B cell (primary cell): ENCODE measurements around the gene SNRPB. TPM values are rescaled to one million over a fixed set of nuclear protein-coding genes. Genes with fewer than 3 reads are reported as not detected.
A peak's percentile ranks its signal among the peaks of the same experiment; 100 is the strongest.

Experiments
- ATAC-seq: fragments of 200-7000 bp; cut with Tn5 transposase; one replicate; pipeline ENCODE4 v1.10.0; 2021; ENCODE audit warnings: low read depth, mild to moderate bottlenecking, moderate number of reproducible peaks, moderate library complexity
- CTCF ChIA-PET: fragments of 350-600 bp; sonication (Branson Sonifier 250); formaldehyde crosslinking; loops from one replicate; lab custom pipeline; 2021; ENCODE audit warnings: antibody characterized with exemption, inconsistent platforms; lab: Charles Lee
- POLR2A ChIA-PET: fragments of 350-600 bp; sonication (Branson Sonifier 250); formaldehyde crosslinking; loops from one replicate; lab custom pipeline; 2021; ENCODE audit warnings: antibody characterized with exemption; lab: Charles Lee
- DNase-seq: peaks from one replicate; pipeline ENCODE4 v3.0.0; 2013
- H2AFZ ChIP-seq: 2 replicates; pipeline ENCODE4 v1.6.1; 2012; ENCODE audit warnings: mild to moderate bottlenecking, low read depth, low read length; ENCODE audit not compliant: insufficient read depth, poor library complexity, severe bottlenecking
- H3K27ac ChIP-seq, 2 donors: 1 replicate in 1 of 2; 2 replicates in 1 of 2; pipeline ENCODE4 v1.5.1; 2012 to 2013; ENCODE audit warnings: low read length in 2 of 2, mild to moderate bottlenecking in 2 of 2, moderate library complexity in 1 of 2
- H3K27me3 ChIP-seq, 4 experiments: fragments of 200-600 bp in 1 of 4; sonication (generic) in 1 of 4; replicated peaks in 1 of 4; 1 replicate in 2 of 4; 2 replicates in 2 of 4; pipeline versions ENCODE4 v1.6.1 to v1.7.0; 2013 to 2016; ENCODE audit warnings: low read length in 3 of 4, mild to moderate bottlenecking in 2 of 4, mixed read lengths in 1 of 4, moderate library complexity in 1 of 4; ENCODE audit not compliant: insufficient read depth in 4 of 4, control insufficient read depth in 3 of 4; ENCODE audit errors: control extremely low read depth in 1 of 4
- H3K36me3 ChIP-seq, 2 experiments: replicated peaks in 1 of 2; 1 replicate in 1 of 2; 2 replicates in 1 of 2; pipeline versions ENCODE4 v1.6.1 to v1.7.1; 2013; ENCODE audit warnings: low read length in 1 of 2; ENCODE audit not compliant: insufficient read depth in 2 of 2, control insufficient read depth in 1 of 2; ENCODE audit errors: control extremely low read depth in 1 of 2, extremely low read depth in 1 of 2
- H3K4me1 ChIP-seq, 2 donors: fragments of 200-600 bp in 1 of 2; sonication (generic) in 1 of 2; 1 replicate in 1 of 2; 2 replicates in 1 of 2; pipeline versions ENCODE4 v1.5.1 to v1.6.1; 2013 to 2017; ENCODE audit warnings: low read length in 2 of 2; ENCODE audit not compliant: control insufficient read depth in 2 of 2, insufficient read depth in 2 of 2
- H3K4me2 ChIP-seq: replicated peaks from 2 replicates; pipeline ENCODE3; 2012; ENCODE audit warnings: mild to moderate bottlenecking, low read depth, low read length; ENCODE audit not compliant: poor library complexity, severe bottlenecking
- H3K4me3 ChIP-seq, 5 experiments: fragments of 200-600 bp in 1 of 5; sonication (generic) in 1 of 5; 1 replicate in 3 of 5; 2 replicates in 2 of 5; pipeline versions ENCODE4 v1.5.1 to v1.7.0; 2011 to 2016; ENCODE audit warnings: low read length in 4 of 5, mild to moderate bottlenecking in 4 of 5, low read depth in 2 of 5, control low read depth in 1 of 5, moderate library complexity in 1 of 5; ENCODE audit not compliant: insufficient read depth in 1 of 5; ENCODE audit errors: control extremely low read depth in 1 of 5, extremely low read depth in 1 of 5
- H3K79me2 ChIP-seq: fragments of 200-600 bp; sonication (generic); one replicate; pipeline ENCODE4 v1.6.0; 2016; ENCODE audit warnings: low read length; ENCODE audit not compliant: control insufficient read depth, insufficient read depth
- H3K9ac ChIP-seq: fragments of 200-600 bp; sonication (generic); 2 replicates; pipeline ENCODE4 v1.6.1; 2017; ENCODE audit warnings: mild to moderate bottlenecking, low read length, moderate library complexity
- H3K9me3 ChIP-seq, 3 donors: one replicate each; pipeline versions ENCODE4 v1.6.1 to v1.7.1; 2013; ENCODE audit warnings: low read length in 2 of 3; ENCODE audit not compliant: control insufficient read depth in 2 of 3, insufficient read depth in 1 of 3; ENCODE audit errors: control extremely low read depth in 1 of 3
- H4K20me1 ChIP-seq: 2 replicates; pipeline ENCODE4 v1.6.0; 2012; ENCODE audit warnings: mild to moderate bottlenecking, low read length; ENCODE audit not compliant: insufficient read depth, control insufficient read depth, poor library complexity, severe bottlenecking
- H3K27ac Mint-ChIP-seq: one replicate; pipeline ENCODE4 v1.8.0; 2021; ENCODE audit warnings: mixed read lengths
- H3K27me3 Mint-ChIP-seq: one replicate; pipeline ENCODE4 v1.8.0; 2021; ENCODE audit warnings: mixed read lengths
- H3K4me1 Mint-ChIP-seq: one replicate; pipeline ENCODE4 v1.8.0; 2021; ENCODE audit warnings: mixed read lengths
- H3K4me3 Mint-ChIP-seq: one replicate; pipeline ENCODE4 v1.8.0; 2021; ENCODE audit warnings: mixed read lengths
- H3K9me3 Mint-ChIP-seq: one replicate; pipeline ENCODE4 v1.8.0; 2022; ENCODE audit warnings: mixed read lengths; ENCODE audit not compliant: insufficient read depth
- EZH2 ChIP-seq: IDR thresholded peaks from 2 replicates; pipeline ENCODE4 v1.6.1; 2012; ENCODE audit warnings: borderline replicate concordance, low read depth, mild to moderate bottlenecking, moderate library complexity, low read length; ENCODE audit not compliant: insufficient read depth, poor library complexity, severe bottlenecking
- WGBS: methylation state at CpG from one replicate; pipeline ENCODE4 v1.1.5; 2013; ENCODE audit warnings: missing lambda C conversion rate; ENCODE audit not compliant: insufficient coverage; 5-methylcytosine and 5-hydroxymethylcytosine counted together
- intact Hi-C: fragments of 100-400 bp; cut with micrococcal nuclease; formaldehyde crosslinking; loops from one replicate; pipeline ENCODE4 v1.10.0; 2022
- polyA plus RNA-seq: library from polyadenylated mRNA; depleted of rRNA; stranded (reverse); fragments of >200 nt; gene quantifications from 2 replicates; pipeline ENCODE4 v1.2.3, GENCODE V29; 2012
- total RNA-seq, 2 donors: library from RNA; stranded (reverse); fragments of 120-200 nt in 1 of 2; gene quantifications; 1 replicate in 1 of 2; 2 replicates in 1 of 2; pipeline versions ENCODE4 v1.2.3 to v1.2.4, GENCODE V29; 2013 to 2022
- TF ChIP-seq, protein P1 (sequence below): fragments of 200-600 bp; IDR thresholded peaks from one replicate; pipeline ENCODE4 v1.8.0; 2022; ENCODE audit warnings: antibody characterized with exemption, mild to moderate bottlenecking

SNRPB gene
- total and polyA plus RNA-seq, 2 donors (not counting 1 experiment from before 2014, with no cell fraction given) = 123 to 151 TPM

DNA sequence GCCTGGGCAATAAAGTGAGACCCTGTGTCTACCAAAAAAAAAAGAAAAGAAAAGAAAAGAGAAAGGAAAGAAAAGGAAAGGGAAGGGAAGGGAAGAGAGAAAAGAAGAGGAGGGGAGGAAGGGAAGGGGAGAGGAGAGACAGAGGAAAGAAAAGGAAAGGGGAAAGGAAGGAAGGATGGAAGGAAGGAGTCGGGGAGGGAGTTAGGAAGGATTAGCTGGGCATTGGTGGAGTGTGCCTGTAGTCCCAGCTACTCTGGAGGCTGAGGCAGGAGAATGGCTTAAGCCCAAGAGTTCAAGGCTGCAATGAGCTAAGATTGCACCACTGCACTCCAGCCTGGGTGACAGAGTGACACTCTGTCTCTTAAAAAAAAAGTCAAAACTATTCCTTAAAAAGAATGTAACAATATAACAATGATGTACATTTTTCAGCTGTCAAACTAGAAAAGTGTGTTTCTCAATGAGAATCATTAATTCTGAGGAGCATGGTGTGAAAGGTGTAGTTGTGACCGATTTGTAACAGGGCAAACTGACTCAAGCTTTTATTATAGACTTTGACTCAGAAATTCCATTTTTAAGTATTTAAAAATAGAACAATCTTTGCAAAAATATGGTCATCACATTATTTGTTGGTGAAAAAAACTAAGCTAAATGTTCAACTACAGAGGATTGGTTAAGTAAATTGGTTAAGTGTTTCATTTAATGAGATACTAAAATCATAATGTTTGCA lies 14.7 kb downstream of the SNRPB start:
- Mint-ChIP-seq H3K27me3 (no peaks in the 10 kb centered on the region), H3K4me3 (no peak overlapping the region), H3K4me1 (no peaks in the 10 kb centered on the region), H3K27ac (no peak overlapping the region), H3K9me3 (no peaks in the 10 kb centered on the region)
- H3K4me3 ChIP-seq = no peak overlapping the region
- DNase-seq = no peak
- H2AFZ ChIP-seq = no peak overlapping the region
- ATAC-seq = no peak
- H3K9me3 ChIP-seq = no peaks in the 10 kb centered on the region
- H3K4me2 ChIP-seq = no peak overlapping the region
- no peak for TF ChIP-seq EZH2
- TF ChIP-seq, protein P1, sequence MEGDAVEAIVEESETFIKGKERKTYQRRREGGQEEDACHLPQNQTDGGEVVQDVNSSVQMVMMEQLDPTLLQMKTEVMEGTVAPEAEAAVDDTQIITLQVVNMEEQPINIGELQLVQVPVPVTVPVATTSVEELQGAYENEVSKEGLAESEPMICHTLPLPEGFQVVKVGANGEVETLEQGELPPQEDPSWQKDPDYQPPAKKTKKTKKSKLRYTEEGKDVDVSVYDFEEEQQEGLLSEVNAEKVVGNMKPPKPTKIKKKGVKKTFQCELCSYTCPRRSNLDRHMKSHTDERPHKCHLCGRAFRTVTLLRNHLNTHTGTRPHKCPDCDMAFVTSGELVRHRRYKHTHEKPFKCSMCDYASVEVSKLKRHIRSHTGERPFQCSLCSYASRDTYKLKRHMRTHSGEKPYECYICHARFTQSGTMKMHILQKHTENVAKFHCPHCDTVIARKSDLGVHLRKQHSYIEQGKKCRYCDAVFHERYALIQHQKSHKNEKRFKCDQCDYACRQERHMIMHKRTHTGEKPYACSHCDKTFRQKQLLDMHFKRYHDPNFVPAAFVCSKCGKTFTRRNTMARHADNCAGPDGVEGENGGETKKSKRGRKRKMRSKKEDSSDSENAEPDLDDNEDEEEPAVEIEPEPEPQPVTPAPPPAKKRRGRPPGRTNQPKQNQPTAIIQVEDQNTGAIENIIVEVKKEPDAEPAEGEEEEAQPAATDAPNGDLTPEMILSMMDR = peak; percentile 6
- ChIA-PET POLR2A (no interaction called here), CTCF (interaction anchor here (0.6 to 4.0 kb wide), 8 partner anchors 9 to 1279 kb away, joined by 3 to 64 read pairs (median 3); no protein-coding TSS in a partner anchor)
- H3K9ac ChIP-seq = no peak overlapping the region
- no peaks in the 10 kb centered on the region for H3K4me1 ChIP-seq
- peaks cover 6% of the 10 kb centered on the region for H4K20me1 ChIP-seq
- WGBS = 100% methylated on average over 1 of the region's 2 CpGs
- no peak overlapping the region for H3K27ac ChIP-seq
- no peaks in the 10 kb centered on the region for H3K79me2 ChIP-seq
- intact Hi-C loops = loop anchor here (2.0 kb wide), 1 partner anchor 491 kb away; no protein-coding TSS in a partner anchor
- no peaks in the 10 kb centered on the region for H3K27me3 ChIP-seq
- H3K36me3 ChIP-seq = peaks cover 0 to 18% of the 10 kb centered on the region in 2 experiments

DNA sequence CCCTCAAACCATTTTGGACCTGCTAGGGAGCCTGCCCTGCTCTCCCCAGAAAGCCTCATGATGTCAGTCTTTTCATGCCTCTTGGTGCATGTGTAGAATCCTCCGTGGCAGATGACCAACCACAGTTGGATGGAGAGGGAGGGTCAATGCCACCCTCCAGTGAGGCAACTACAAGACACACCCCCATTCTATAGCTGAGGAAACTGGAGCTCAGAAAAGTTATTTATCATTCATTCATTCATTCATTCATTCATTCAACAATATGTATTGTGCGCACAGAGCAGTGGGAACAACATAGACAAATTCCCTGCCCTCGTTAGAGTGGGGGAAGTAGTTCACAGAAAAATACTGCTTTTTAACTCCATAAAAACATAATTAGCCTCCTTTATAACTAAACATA lies 16.8 kb downstream of the SNRPB start:
- intact Hi-C loops = loop anchor here (1.0 to 2.0 kb wide), 3 partner anchors 246 to 689 kb away; no protein-coding TSS in a partner anchor

More for the DNA sequence above, 16.8 kb downstream of the SNRPB start:
- H3K4me1 ChIP-seq = no peaks in the 10 kb centered on the region
- no peaks in the 10 kb centered on the region for H3K27me3 Mint-ChIP-seq
- no peak for DNase-seq
- CTCF ChIA-PET = interaction anchor here (0.6 to 3.5 kb wide), 11 partner anchors 10 to 689 kb away, joined by 3 to 104 read pairs (median 3); partner anchors contain the start of gene SNRPB
- no peak overlapping the region for H3K27ac Mint-ChIP-seq
- ATAC-seq = no peak
- no peaks in the 10 kb centered on the region for H3K27me3 ChIP-seq
- H3K9me3 Mint-ChIP-seq = no peaks in the 10 kb centered on the region
- no peaks in the 10 kb centered on the region for H3K79me2 ChIP-seq
- H3K4me1 Mint-ChIP-seq = no peaks in the 10 kb centered on the region
- POLR2A ChIA-PET = no interaction called here
- no peak for TF ChIP-seq EZH2
- TF ChIP-seq, protein P1 = no peak
- no peak overlapping the region for H3K4me2 ChIP-seq
- H3K9me3 ChIP-seq = no peaks in the 10 kb centered on the region
- H3K27ac ChIP-seq = no peak overlapping the region
- H2AFZ ChIP-seq = no peak overlapping the region
- H3K4me3 Mint-ChIP-seq = no peak overlapping the region
- peaks cover 0 to 5% of the 10 kb centered on the region in 2 experiments for H3K36me3 ChIP-seq
- no peak overlapping the region for H3K9ac ChIP-seq
- no peak overlapping the region for H3K4me3 ChIP-seq
- H4K20me1 ChIP-seq = no peaks in the 10 kb centered on the region
- WGBS = no CpG with 5 or more reads among the region's 3 CpGs
